ENCODE data around the gene CAMK2B.

The CAMK2B gene

GRCh38 chr7:44238116-44238695 is 87.2 kb downstream of the CAMK2B start:
- TF ChIP-seq CTCF (conservative IDR thresholded peaks at IDR 0.05): no peak
- TF ChIP-seq ZFX (IDR thresholded peaks at IDR 0.05): no peak
- no peak overlapping the region for H3K27ac ChIP-seq

GRCh38 chr7:44237696-44238095 is 87.7 kb downstream of the CAMK2B start:
- H3K27ac ChIP-seq: no peak overlapping the region
- no peak for TF ChIP-seq ZFX (IDR thresholded peaks at IDR 0.05)
- no peak for TF ChIP-seq CTCF (conservative IDR thresholded peaks at IDR 0.05)

GRCh38 chr7:44236333-44236728 is 89.1 kb downstream of the CAMK2B start:
- TF ChIP-seq CTCF (conservative IDR thresholded peaks at IDR 0.05): no peak
- TF ChIP-seq ZFX (IDR thresholded peaks at IDR 0.05): no peak
- no peak overlapping the region for H3K27ac ChIP-seq

GRCh38 chr7:44235582-44236332 is 89.6 kb downstream of the CAMK2B start:
- no peak overlapping the region for H3K27ac ChIP-seq
- no peak for TF ChIP-seq ZFX (IDR thresholded peaks at IDR 0.05)
- TF ChIP-seq CTCF (conservative IDR thresholded peaks at IDR 0.05): no peak

GRCh38 chr7:44235066-44235465 is 90.3 kb downstream of the CAMK2B start:
- H3K27ac ChIP-seq: no peak overlapping the region
- TF ChIP-seq CTCF (conservative IDR thresholded peaks at IDR 0.05) (no peak), ZFX (IDR thresholded peaks at IDR 0.05) (no peak)

- no peak overlapping the region for H3K27ac ChIP-seq
- TF ChIP-seq CTCF (conservative IDR thresholded peaks at IDR 0.05) (no peak), ZFX (IDR thresholded peaks at IDR 0.05) (no peak)
Observed at GRCh38 chr7:44232901-44233715, 92.3 kb downstream of the CAMK2B start.

- H3K27ac ChIP-seq: no peak overlapping the region
- TF ChIP-seq ZFX (IDR thresholded peaks at IDR 0.05) (no peak), CTCF (conservative IDR thresholded peaks at IDR 0.05) (no peak)
Observed at GRCh38 chr7:44232396-44232795, 93.0 kb downstream of the CAMK2B start.
